ENCODE results near the gene MSLN. TPM values are rescaled to one million over a fixed set of nuclear protein-coding genes. Genes with fewer than 3 reads are reported as not detected.

MSLN gene
- total and polyA plus RNA-seq, 8 donors, result 0.92 to 83.7 (median 5.2) TPM; not detected in 1

- WGBS, 5 donors, result 79 to 92% (median 85%) methylated on average over 15 to 17 of the region's 17 CpGs
Observed at GRCh38 chr16:790086-790485, 29.6 kb downstream of the MSLN start.

GRCh38 chr16:791131-791530 is 30.6 kb downstream of the MSLN start:
- intact Hi-C loops (cut with DNase I; ENCODE audit: low total_unique reads), result no loop called here
- DNase-seq, result no peak
- TF ChIP-seq POLR2A (IDR thresholded peaks at IDR 0.05) (no peak), EP300 (IDR thresholded peaks at IDR 0.05) (no peak), POLR2AphosphoS5 (IDR thresholded peaks at IDR 0.05) (no peak), CTCF (IDR thresholded peaks at IDR 0.05) (no peak)
- Histone ChIP-seq H3K4me3 (no peak overlapping the region), H3K27me3 (peaks cover 0 to 7% (median 0%) of the 10 kb centered on the region in 3 donors), H3K4me1 (peaks cover 22 to 30% (median 27%) of the 10 kb centered on the region in 4 donors), H3K36me3 (peaks cover 3 to 43% (median 23%) of the 10 kb centered on the region in 4 donors), H3K27ac (no peak overlapping the region), H3K9me3 (no peaks in the 10 kb centered on the region)
- WGBS, 5 donors, result 95 to 97% (median 96%) methylated on average over 15 to 23 of the region's 23 CpGs

More at GRCh38 chr16:790086-790485, 29.6 kb downstream of the MSLN start:
- intact Hi-C loops (cut with DNase I; ENCODE audit: low total_unique reads), result no loop called here
- DNase-seq, result no peak
- Histone ChIP-seq H3K27ac (no peak overlapping the region), H3K36me3 (peaks cover 6 to 50% (median 30%) of the 10 kb centered on the region in 4 donors), H3K4me3 (no peak overlapping the region), H3K4me1 (peaks cover 22 to 38% (median 29%) of the 10 kb centered on the region in 4 donors), H3K27me3 (no peaks in the 10 kb centered on the region), H3K9me3 (no peaks in the 10 kb centered on the region)
- TF ChIP-seq POLR2AphosphoS5 (IDR thresholded peaks at IDR 0.05), result no peak
- TF ChIP-seq CTCF (IDR thresholded peaks at IDR 0.05), result no peak
- no peak for TF ChIP-seq EP300 (IDR thresholded peaks at IDR 0.05)
- no peak for TF ChIP-seq POLR2A (IDR thresholded peaks at IDR 0.05)

GRCh38 chr16:792221-792995 is 31.9 kb downstream of the MSLN start:
- H3K36me3 ChIP-seq, result peaks cover 0 to 32% (median 13%) of the 10 kb centered on the region in 4 donors
- H3K27me3 ChIP-seq, result peaks cover 0 to 20% (median 2%) of the 10 kb centered on the region in 3 donors
- DNase-seq, result no peak
- no peak overlapping the region for H3K27ac ChIP-seq
- H3K9me3 ChIP-seq, result no peaks in the 10 kb centered on the region
- intact Hi-C loops (cut with DNase I; ENCODE audit: low total_unique reads), result no loop called here
- no peak overlapping the region for H3K4me3 ChIP-seq
- H3K4me1 ChIP-seq, result peaks cover 13 to 20% (median 17%) of the 10 kb centered on the region in 4 donors
- 89 to 97% (median 93%) methylated on average over 35 to 46 of the region's 46 CpGs for WGBS, 5 donors
- TF ChIP-seq CTCF (IDR thresholded peaks at IDR 0.05), result no peak
- no peak for TF ChIP-seq POLR2AphosphoS5 (IDR thresholded peaks at IDR 0.05)
- TF ChIP-seq POLR2A (IDR thresholded peaks at IDR 0.05), result no peak
- TF ChIP-seq EP300 (IDR thresholded peaks at IDR 0.05), result no peak

- Histone ChIP-seq H3K4me1 (peaks cover 9 to 15% (median 12%) of the 10 kb centered on the region in 4 donors), H3K9me3 (peaks cover 0 to 4% (median 0%) of the 10 kb centered on the region in 4 donors), H3K4me3 (no peak overlapping the region), H3K36me3 (peaks cover 0 to 32% (median 13%) of the 10 kb centered on the region in 4 donors), H3K27ac (no peak overlapping the region), H3K27me3 (peaks cover 0 to 30% (median 2%) of the 10 kb centered on the region in 3 donors)
- no peak for TF ChIP-seq CTCF (IDR thresholded peaks at IDR 0.05)
- no peak for TF ChIP-seq EP300 (IDR thresholded peaks at IDR 0.05)
- TF ChIP-seq POLR2A (IDR thresholded peaks at IDR 0.05), result no peak
- no peak for TF ChIP-seq POLR2AphosphoS5 (IDR thresholded peaks at IDR 0.05)
- 81 to 97% (median 87%) methylated on average over 5 to 8 of the region's 8 CpGs; no CpG with 5 or more reads in 1 of the 5 donors for WGBS, 5 donors
- DNase-seq, result no peak
- intact Hi-C loops (cut with DNase I; ENCODE audit: low total_unique reads), result no loop called here
Observed at GRCh38 chr16:793414-793813, 32.9 kb downstream of the MSLN start.
